Measurements from ENCODE around the gene KRT33B.

KRT33B gene

GRCh38 chr17:41391535-41391934, 21.9 kb upstream of the KRT33B start:
- Histone ChIP-seq H3K27ac (replicated peaks) (no peak overlapping the region), H3K27me3 (ENCODE audit: insufficient read depth, poor library complexity, severe bottlenecking) (no peaks in the 10 kb centered on the region), H3K4me3 (replicated peaks; ENCODE audit: insufficient read depth, low read length) (no peak overlapping the region)
- TF ChIP-seq GABPA (IDR thresholded peaks at IDR 0.05; ENCODE audit: low read depth) = no peak
- TF ChIP-seq CTCF (IDR thresholded peaks at IDR 0.05; ENCODE audit: insufficient read depth, low read length) = no peak
- TF ChIP-seq REST (IDR thresholded peaks at IDR 0.05; ENCODE audit: insufficient replicate concordance, low read depth) = no peak
- TF ChIP-seq SPI1 (IDR thresholded peaks at IDR 0.05; ENCODE audit: borderline replicate concordance, low read depth) = no peak
- no peak for TF ChIP-seq POLR2AphosphoS5 (IDR thresholded peaks at IDR 0.05; ENCODE audit: low read depth)
- no peak for DNase-seq (ENCODE audit: low read depth in 1 of 2, low spot score in 1 of 2)

- H3K27me3 ChIP-seq (ENCODE audit: insufficient read depth, poor library complexity, severe bottlenecking) = no peaks in the 10 kb centered on the region
- H3K4me3 ChIP-seq (replicated peaks; ENCODE audit: insufficient read depth, low read length) = no peak overlapping the region
- H3K27ac ChIP-seq (replicated peaks) = no peak overlapping the region
- no peak for DNase-seq (ENCODE audit: low read depth in 1 of 2, low spot score in 1 of 2)
- TF ChIP-seq REST (IDR thresholded peaks at IDR 0.05; ENCODE audit: insufficient replicate concordance, low read depth) (no peak), GABPA (IDR thresholded peaks at IDR 0.05; ENCODE audit: low read depth) (no peak), CTCF (IDR thresholded peaks at IDR 0.05; ENCODE audit: insufficient read depth, low read length) (no peak), POLR2AphosphoS5 (IDR thresholded peaks at IDR 0.05; ENCODE audit: low read depth) (no peak), SPI1 (IDR thresholded peaks at IDR 0.05; ENCODE audit: borderline replicate concordance, low read depth) (no peak)
Measured at GRCh38 chr17:41390411-41390938, 20.9 kb upstream of the KRT33B start.

GRCh38 chr17:41387670-41388069, 18.1 kb upstream of the KRT33B start:
- DNase-seq (ENCODE audit: low read depth in 1 of 2, low spot score in 1 of 2) = no peak
- Histone ChIP-seq H3K27me3 (ENCODE audit: insufficient read depth, poor library complexity, severe bottlenecking) (no peaks in the 10 kb centered on the region), H3K27ac (replicated peaks) (no peak overlapping the region), H3K4me3 (replicated peaks; ENCODE audit: insufficient read depth, low read length) (no peak overlapping the region)
- no peak for TF ChIP-seq POLR2AphosphoS5 (IDR thresholded peaks at IDR 0.05; ENCODE audit: low read depth)
- TF ChIP-seq SPI1 (IDR thresholded peaks at IDR 0.05; ENCODE audit: borderline replicate concordance, low read depth) = no peak
- TF ChIP-seq GABPA (IDR thresholded peaks at IDR 0.05; ENCODE audit: low read depth) = no peak

- TF ChIP-seq POLR2AphosphoS5 (IDR thresholded peaks at IDR 0.05; ENCODE audit: low read depth) = no peak
- no peak for TF ChIP-seq SPI1 (IDR thresholded peaks at IDR 0.05; ENCODE audit: borderline replicate concordance, low read depth)
- TF ChIP-seq GABPA (IDR thresholded peaks at IDR 0.05; ENCODE audit: low read depth) = no peak
- Histone ChIP-seq H3K4me3 (replicated peaks; ENCODE audit: insufficient read depth, low read length) (no peak overlapping the region), H3K27me3 (ENCODE audit: insufficient read depth, poor library complexity, severe bottlenecking) (no peaks in the 10 kb centered on the region), H3K27ac (replicated peaks) (no peak overlapping the region)
- no peak for DNase-seq (ENCODE audit: low read depth in 1 of 2, low spot score in 1 of 2)
Measured at GRCh38 chr17:41386227-41386626, 16.6 kb upstream of the KRT33B start.

- no peak for DNase-seq (ENCODE audit: low read depth in 1 of 2, low spot score in 1 of 2)
- no peaks in the 10 kb centered on the region for H3K27me3 ChIP-seq (ENCODE audit: insufficient read depth, poor library complexity, severe bottlenecking)
- TF ChIP-seq POLR2AphosphoS5 (IDR thresholded peaks at IDR 0.05; ENCODE audit: low read depth) = no peak
- TF ChIP-seq REST (IDR thresholded peaks at IDR 0.05; ENCODE audit: insufficient replicate concordance, low read depth) = no peak
- no peak for TF ChIP-seq CTCF (IDR thresholded peaks at IDR 0.05; ENCODE audit: insufficient read depth, low read length)
- no peak for TF ChIP-seq SPI1 (IDR thresholded peaks at IDR 0.05; ENCODE audit: borderline replicate concordance, low read depth)
- no peak for TF ChIP-seq GABPA (IDR thresholded peaks at IDR 0.05; ENCODE audit: low read depth)
Measured at GRCh38 chr17:41383690-41384089, 14.1 kb upstream of the KRT33B start.

More at GRCh38 chr17:41383690-41384089, 14.1 kb upstream of the KRT33B start:
- H3K27ac ChIP-seq (replicated peaks) = no peak overlapping the region
- H3K4me3 ChIP-seq (replicated peaks; ENCODE audit: insufficient read depth, low read length) = no peak overlapping the region
